HG03575 (cell line): Measurements from ENCODE around the gene RO60.

Source experiments
- ATAC-seq: cut with Tn5 transposase; IDR thresholded peaks from one replicate; pipeline ENCODE4 v1.9.1; 2021; ENCODE audit not compliant: unreplicated experiment, insufficient number of reproducible peaks, low FRiP score; ENCODE audit errors: extremely low read depth

The RO60 gene

GRCh38 chr1:193103759-193104501, 44.5 kb downstream of the RO60 start:
- no peak for ATAC-seq

GRCh38 chr1:193104502-193104906, 45.1 kb downstream of the RO60 start:
- no peak for ATAC-seq

- ATAC-seq = peak; percentile 52
These were observed 45.8 kb downstream of the RO60 start, which contains the start of gene GLRX2 for GRCh38 chr1:193104907-193105820. Gene GLRX2 (minus strand): TSS chr1:193105414. CDS start chr1:193105382, 32 bp downstream.

GRCh38 chr1:193105821-193106177, 46.4 kb downstream of the RO60 start:
- ATAC-seq = no peak

GRCh38 chr1:193108471-193108870, 49.1 kb downstream of the RO60 start:
- ATAC-seq = no peak
